Fibroblast of the conjunctiva (primary cell): ENCODE data around the gene CMTM8.

Experiments
- DNase-seq: peaks from one replicate; pipeline ENCODE4 v3.0.0-alpha.2; 2010; ENCODE audit warnings: low read depth

Gene CMTM8

GRCh38 chr3:32229565-32229964 lies 8.9 kb upstream of the CMTM8 start:
- no peak for DNase-seq

- DNase-seq = no peak
Observed at GRCh38 chr3:32236377-32236776, 2.1 kb upstream of the CMTM8 start.

- no peak for DNase-seq
Observed at GRCh38 chr3:32237670-32238452, 619 bp upstream of the CMTM8 start.

- DNase-seq = no peak
Observed at GRCh38 chr3:32239307-32240158, 1.1 kb downstream of the CMTM8 start.

GRCh38 chr3:32240159-32240545 lies 1.7 kb downstream of the CMTM8 start:
- DNase-seq = no peak

GRCh38 chr3:32241100-32241499 lies 2.6 kb downstream of the CMTM8 start:
- no peak for DNase-seq

GRCh38 chr3:32243519-32243918 lies 5.0 kb downstream of the CMTM8 start:
- no peak for DNase-seq

- DNase-seq = no peak
Observed at GRCh38 chr3:32245200-32245599, 6.7 kb downstream of the CMTM8 start.

- DNase-seq = no peak
Observed at GRCh38 chr3:32246079-32246675, 7.7 kb downstream of the CMTM8 start.

- DNase-seq = peak; percentile 87
Observed at GRCh38 chr3:32249184-32249782, 10.8 kb downstream of the CMTM8 start.

- no peak for DNase-seq
Observed at GRCh38 chr3:32254268-32254667, 15.8 kb downstream of the CMTM8 start.

GRCh38 chr3:32255345-32255744 lies 16.9 kb downstream of the CMTM8 start:
- DNase-seq = no peak

- DNase-seq = no peak
Observed at GRCh38 chr3:32256206-32256605, 17.7 kb downstream of the CMTM8 start.

- DNase-seq = no peak
Observed at GRCh38 chr3:32257042-32257441, 18.6 kb downstream of the CMTM8 start.

GRCh38 chr3:32257641-32258438 lies 19.4 kb downstream of the CMTM8 start:
- DNase-seq = no peak

GRCh38 chr3:32258869-32259268 lies 20.4 kb downstream of the CMTM8 start:
- no peak for DNase-seq

- no peak for DNase-seq
Observed at GRCh38 chr3:32261545-32261944, 23.1 kb downstream of the CMTM8 start.

- DNase-seq = no peak
Observed at GRCh38 chr3:32262201-32262600, 23.7 kb downstream of the CMTM8 start.

- no peak for DNase-seq
Observed at GRCh38 chr3:32274306-32274705, 35.8 kb downstream of the CMTM8 start.

GRCh38 chr3:32275506-32275905 lies 37.0 kb downstream of the CMTM8 start:
- no peak for DNase-seq

GRCh38 chr3:32276279-32276841 lies 37.9 kb downstream of the CMTM8 start:
- peak; percentile 10 for DNase-seq
